HG02840 (cell line): ENCODE measurements around the gene IDH3G.

ENCODE experiments used
- ATAC-seq: cut with Tn5 transposase; IDR thresholded peaks from one replicate; pipeline ENCODE4 v1.9.1; 2021; ENCODE audit warnings: mild to moderate bottlenecking, moderate library complexity, moderate number of reproducible peaks; ENCODE audit not compliant: unreplicated experiment, low FRiP score

Gene IDH3G

DNA sequence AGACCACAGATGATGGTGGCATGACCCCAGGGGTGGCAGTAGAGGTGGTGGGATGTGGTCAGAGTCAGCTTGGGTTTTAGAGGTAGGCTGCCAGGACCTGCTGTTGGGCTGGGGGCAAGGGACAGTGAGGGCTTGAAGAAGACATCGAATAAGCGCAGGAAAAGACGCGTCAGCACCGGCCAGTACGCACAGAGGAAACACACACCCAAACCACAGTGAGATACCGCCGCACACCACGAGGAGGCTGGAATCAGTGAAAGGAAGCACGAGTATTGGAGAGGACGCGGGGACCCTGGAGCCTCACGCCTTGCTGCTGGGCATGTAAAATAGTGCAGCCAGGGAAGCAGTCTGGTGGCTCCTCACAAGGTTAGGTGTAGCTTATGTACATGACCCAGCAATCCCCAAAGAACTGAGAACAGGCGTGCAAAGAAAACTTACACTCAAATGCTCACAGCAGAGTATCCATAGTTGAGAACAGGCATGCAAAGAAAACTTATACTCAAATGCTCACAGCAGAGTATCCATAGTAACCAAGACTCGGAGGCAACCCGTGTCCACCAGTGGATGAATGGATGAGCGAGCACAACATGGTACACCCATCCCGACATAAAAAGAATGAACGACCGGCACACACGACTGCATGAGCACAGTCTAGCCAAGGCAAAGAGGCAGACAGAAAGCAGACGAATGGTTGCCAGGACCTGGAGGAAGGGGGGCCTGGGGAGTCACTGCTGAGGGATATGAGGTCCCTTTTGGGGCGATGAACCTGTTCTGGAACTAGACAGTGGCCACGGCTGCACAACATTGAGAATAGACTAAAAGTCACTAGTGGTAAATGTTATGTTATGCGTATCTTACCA lies 22.9 kb upstream of the IDH3G start:
- ATAC-seq, result no peak

DNA sequence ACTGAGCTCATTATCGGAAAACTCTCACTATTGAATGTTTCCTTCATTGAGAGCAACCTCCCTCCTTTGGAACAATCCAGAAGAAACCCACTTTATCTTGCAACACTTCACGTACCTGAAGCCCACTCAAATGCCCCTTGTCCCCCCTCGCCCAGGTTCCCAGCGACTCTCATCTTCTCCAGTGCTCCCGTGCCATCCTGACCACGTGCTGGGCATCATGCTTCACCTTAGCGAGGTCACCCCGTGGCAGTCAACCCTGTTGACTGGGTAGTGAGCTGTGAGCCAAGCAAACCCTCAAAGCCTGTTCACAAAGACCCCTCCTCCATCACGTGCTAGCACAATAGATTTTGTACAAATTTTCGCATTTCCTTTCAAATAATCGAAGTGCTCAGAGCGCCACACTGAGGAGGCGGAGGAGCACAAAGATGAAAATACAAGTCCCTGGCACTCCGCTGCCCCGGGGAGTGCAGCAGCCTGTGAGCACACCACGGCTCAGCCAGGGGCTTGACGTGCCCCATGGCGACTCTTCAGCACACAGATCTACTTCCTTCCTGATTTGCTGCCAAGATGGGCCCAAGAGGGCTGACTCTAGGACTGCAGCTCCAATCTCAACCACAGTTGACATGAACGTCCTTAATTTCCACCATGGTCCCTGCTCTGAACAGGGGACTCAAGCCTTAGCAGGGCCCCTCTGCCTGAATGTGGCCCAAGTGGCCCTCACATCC lies 20.6 kb upstream of the IDH3G start:
- no peak for ATAC-seq

DNA sequence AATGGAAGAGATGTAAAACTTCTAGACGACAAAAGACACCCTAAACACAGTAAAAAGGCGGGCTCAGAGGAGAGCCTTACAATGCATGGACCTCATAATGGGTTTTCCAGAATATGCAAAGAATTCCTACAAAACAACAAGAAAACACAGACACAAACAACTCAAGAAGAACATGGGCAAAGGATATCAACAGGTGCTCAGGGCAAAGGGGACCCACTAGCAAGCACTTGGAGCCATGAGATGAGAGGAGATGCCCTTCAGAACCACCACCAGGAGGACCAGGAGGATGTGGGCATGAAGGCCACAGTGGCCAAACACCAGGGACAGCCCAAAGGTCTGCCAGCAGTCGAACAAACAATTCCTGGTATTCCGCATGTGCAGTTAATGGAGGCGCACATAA lies 19.0 kb upstream of the IDH3G start:
- no peak for ATAC-seq

- no peak for ATAC-seq
Measured at GRCh38 chrX:153812220-153812619, 18.0 kb upstream of the IDH3G start.

- ATAC-seq, result no peak
Measured at GRCh38 chrX:153807976-153808375, 13.8 kb upstream of the IDH3G start.

DNA sequence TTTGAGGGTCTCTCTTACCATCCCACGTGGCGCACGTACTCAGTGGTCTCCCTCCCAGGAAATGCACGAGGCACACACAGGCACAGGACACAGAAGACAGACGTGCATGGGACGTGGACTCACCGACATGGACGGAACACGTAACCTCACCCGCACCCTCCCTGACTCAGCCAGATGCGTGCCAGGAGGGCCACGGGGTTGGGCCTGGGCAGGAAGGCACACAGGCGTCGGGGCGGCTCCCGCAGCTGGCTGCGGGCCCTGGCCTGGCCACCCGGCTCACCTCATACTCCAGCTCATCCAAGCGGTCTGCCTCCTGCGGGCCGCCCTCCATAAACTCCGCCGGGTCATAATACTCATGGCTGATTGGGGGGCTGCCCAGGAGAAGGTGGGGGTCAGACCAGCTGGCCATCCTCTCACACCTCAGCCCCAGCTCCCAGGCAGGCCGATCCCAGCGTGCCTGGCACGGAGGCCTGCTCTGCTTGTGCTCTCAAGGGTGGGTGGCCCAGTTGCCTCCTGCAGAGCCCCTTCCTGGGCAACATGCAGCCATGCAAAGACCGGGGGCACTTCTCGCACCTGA lies 12.9 kb upstream of the IDH3G start:
- ATAC-seq, result no peak

GRCh38 chrX:153805436-153805835 lies 11.3 kb upstream of the IDH3G start:
- ATAC-seq, result no peak

DNA sequence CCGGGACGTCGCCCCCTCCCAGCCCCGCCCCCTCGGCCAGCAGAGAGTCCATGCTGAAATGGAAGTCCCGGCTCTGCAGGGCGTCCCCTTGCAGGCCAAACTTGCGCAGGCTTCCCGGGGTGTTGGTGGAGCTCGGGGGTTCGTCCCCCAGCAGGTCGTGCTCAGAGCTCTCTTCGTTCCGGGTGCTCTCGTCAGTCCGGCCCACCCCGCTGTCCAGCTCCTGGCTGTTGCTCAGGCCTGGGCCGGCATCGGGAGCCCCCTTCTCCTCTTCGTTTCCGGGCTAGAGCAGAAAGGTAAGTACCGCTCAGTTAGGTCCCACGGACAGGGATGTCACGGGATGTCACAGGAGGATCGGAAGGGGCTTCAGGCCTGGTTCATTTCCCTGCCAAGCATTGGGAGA lies 10.4 kb upstream of the IDH3G start:
- ATAC-seq, result no peak

DNA sequence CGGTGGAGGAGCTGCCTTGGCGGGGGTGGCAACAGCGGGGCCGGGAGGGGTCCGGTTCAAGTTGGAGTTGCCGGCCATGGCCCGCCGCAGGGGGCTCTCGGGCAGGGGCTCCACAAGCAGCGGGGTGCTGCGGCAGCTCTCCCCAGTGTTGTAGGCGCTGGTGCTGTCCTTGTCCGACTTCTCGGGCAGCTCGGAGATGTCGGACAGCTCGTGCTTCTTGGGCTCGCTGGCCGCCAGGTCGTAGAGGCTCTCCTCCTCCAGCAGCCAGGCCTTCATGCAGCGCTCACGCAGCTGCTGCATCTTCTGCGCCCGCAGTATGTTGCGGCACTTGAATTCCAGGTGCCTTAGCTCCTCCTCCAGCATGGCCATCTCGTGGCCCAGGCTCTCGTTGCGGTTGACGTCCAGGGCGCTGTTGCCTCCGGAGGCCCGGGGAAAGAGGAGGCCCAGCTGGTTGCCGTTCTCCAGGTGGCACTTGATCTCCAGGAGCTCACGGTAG lies 10.0 kb upstream of the IDH3G start:
- no peak for ATAC-seq

- ATAC-seq, result no peak
Measured at GRCh38 chrX:153803211-153804099, 9.3 kb upstream of the IDH3G start.

DNA sequence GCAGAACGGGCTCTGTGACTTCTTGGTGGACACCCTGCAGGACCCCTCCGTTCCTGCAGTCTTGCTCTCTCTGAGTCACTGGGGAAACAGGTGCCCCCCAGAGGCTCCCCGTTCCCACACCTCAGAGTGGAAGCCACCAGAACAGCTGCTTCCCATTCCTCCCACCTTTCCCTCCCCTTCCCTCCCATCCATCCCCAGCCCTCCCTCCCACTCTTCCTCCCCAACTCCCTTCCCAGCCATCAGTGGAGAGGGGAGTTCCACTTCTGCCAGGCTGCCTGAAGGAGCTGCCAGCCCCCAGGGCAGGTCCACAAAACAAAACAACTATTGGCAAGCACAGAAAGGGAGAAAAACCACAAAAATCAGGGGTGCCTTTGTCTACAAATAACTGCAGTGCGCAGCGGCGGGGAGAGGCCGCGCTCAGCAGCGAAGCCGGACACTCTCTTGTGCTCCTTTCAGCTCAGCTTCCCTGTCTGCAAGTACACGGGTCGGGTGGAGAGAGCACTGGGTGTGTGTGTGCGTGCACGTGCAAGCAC lies 8.4 kb upstream of the IDH3G start:
- no peak for ATAC-seq

DNA sequence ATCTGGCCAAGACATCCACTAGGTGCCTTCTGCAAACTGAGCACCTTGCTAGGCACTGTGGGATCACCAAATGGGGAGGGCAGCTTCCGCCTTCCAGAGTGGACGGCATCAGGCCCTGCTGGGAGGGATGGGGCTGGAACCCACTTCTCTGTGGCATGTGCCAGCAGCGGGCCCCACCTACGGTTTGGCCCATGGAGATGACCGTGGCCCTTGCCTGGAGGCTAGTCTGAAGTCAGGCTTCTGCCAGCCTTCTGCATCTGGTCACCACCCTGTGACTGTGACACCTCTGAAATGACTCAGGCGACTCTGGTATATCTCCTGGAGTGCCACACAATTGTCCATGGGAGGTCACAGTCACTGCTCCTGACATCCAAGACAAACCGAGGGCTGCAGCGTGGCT lies 7.5 kb upstream of the IDH3G start:
- no peak for ATAC-seq

GRCh38 chrX:153800746-153801145 lies 6.6 kb upstream of the IDH3G start:
- no peak for ATAC-seq

GRCh38 chrX:153800177-153800722 lies 6.1 kb upstream of the IDH3G start:
- no peak for ATAC-seq

DNA sequence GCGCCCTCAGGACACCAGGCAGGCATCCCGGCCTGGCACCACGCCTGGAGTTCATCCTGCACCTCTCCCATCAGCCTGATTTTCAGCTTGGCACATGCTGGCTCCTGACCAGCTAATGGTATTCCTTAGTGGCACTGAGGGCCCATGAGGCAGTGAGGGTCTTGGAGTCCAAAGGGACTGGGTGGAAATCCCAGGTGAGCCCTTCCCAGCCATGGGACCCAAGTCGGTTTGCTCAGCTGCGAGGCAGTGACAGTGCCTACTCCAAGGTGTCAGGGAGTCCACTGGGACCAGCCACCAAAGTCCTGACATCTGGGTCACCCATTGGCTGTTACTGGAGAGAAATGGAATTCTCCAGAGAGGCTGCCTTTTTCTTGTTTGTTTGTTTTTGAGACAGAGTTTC lies 5.2 kb upstream of the IDH3G start:
- no peak for ATAC-seq

DNA sequence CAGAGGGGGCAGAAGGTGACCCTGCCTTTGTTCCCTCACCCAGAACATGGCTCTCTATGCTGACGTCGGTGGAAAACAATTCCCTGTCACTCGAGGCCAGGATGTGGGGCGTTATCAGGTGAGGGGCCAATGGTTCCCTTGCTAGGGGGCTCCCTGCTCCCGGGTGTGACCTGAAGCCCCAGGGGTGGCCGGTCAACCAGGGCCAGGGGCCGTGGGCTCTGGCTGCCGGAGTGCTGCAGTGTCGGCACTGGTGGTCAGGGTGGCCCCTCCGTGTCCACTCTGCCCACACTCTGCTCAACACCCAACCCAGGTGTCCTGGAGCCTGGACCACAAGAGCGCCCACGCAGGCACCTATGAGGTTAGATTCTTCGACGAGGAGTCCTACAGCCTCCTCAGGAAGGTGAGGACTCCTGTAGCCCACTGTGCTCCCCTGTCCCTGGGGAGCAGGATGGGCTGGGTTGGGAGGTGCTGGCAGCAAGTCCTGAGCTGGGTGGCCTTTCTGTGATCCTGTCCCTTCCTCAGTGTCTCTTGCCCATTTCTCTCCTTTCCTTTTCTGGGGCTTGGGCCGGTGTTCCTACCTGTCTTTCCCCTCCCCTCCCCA lies 3.3 kb upstream of the IDH3G start:
- ATAC-seq, result no peak

DNA sequence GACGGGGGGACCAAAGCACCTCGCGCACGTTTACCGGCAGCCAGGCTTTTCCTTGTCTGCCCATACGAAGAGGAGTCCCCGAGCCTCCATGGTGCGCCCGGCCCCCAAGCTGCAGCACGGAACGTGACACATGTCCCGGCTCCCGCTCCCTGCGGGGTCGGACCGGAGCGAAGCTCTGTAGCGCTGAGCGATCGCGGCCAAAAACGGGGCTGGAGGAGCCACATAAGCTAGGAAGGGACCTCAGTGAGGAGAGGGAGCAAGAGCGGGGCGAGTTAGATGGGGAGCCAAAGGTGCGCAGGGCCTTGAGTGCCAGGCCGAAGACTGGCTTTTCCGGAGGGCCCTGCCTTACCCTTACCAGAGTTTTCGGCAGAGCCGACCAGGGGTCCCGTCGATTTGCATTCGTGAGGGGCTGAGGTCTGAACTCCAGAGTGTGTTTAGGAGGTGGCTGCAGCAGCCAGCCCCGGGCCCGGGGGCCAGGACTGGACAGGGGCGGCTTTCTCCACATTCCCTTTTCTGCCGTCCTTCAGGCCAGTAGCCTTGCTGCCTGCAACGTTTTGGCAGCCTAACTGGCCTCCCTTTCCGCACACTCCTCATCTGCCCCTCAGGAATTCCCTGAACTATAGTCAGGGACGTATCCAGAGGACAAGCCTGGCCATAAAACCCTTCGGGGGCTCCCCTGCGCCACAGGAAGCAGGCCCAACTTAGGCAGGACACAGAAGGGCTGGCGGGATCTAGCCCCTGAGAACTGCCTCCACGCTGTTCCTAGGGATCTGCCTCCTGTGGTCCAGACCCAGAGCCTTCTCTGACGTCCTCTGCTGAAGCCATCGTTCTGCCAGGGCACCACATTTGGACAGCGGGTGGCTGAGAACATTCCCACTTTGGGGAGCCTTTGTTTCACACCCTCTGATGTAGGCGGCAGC lies 982 bp upstream of the IDH3G start:
- ATAC-seq, result no peak

DNA sequence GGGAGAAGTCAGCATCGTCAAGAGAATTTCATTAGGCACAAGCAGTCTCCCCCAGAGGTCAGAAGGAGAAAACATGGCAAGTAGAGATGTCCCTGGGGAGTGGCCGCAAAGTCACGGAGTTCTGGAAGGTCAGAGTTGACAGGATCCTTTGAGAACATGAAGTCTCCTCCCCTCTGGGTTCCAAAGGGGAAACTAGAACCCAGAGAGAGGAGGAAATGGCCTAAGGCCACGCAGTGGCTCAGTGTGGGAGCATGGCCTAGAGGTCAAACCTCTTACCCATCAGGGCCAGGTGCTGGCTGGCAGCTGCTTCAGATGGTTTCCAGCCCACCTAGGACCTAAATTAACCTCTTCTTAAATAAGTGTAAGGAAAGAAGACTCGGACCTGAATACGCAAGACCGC lies 884 bp downstream of the IDH3G start:
- ATAC-seq, result no peak
